Measurements from ENCODE around the gene WAS.
A peak's percentile ranks its signal among the peaks of the same experiment; 100 is the strongest.

Gene WAS

DNA sequence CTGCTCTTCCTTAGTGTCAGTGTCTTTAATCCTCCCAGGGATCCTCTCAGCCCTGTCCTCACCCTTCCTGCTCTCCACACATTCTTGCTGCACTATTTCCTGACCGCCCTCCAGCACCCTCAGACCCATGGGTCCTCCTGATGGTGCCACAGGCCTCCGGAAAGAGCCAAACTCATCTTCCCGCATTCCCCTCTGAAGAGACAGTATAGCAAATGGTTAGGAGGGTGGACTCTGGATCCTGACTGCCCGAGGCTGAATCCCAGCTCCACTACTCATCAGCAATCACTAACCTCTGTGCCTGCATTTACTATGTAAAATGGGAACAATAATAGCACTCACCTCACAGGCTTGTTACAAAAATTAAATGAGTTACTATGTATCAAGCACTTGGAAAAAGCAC lies 19.1 kb downstream of the WAS start:
- no peaks in the 10 kb centered on the region for H3K4me1 ChIP-seq (ENCODE audit: control insufficient read depth, insufficient read depth, low read length)
- H3K27me3 ChIP-seq (ENCODE audit: control insufficient read depth, insufficient read depth, low read length), result no peaks in the 10 kb centered on the region
- no peaks in the 10 kb centered on the region for H3K36me3 ChIP-seq (ENCODE audit: control insufficient read depth, insufficient read depth, low read length)
- no peak overlapping the region for H3K4me3 ChIP-seq (ENCODE audit: low read length)
- no peak overlapping the region for H3K9ac ChIP-seq (ENCODE audit: low read length)
- no peaks in the 10 kb centered on the region for H3K9me3 ChIP-seq (ENCODE audit: control insufficient read depth, low read length)

DNA sequence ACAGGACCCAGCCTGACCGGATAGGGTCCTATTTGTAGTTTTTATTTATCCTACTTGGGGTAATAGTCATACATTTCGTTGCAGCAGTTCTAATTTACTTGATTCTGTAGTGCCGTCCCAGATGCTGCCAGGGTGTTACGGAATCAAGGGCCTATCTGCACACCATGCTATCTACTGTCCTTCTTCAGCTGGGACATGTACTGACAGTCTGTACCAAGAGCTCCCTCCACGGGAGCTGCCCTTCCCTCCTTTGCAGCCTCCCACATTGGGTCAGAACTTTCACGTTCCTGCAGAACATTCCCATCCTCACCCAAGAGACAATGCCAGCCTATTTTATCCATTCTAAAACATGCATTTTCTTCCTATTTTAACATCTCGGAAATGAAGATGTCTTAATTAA lies 19.6 kb downstream of the WAS start:
- Histone ChIP-seq H3K36me3 (ENCODE audit: control insufficient read depth, insufficient read depth, low read length) (no peaks in the 10 kb centered on the region), H3K4me3 (ENCODE audit: low read length) (no peak overlapping the region)

DNA sequence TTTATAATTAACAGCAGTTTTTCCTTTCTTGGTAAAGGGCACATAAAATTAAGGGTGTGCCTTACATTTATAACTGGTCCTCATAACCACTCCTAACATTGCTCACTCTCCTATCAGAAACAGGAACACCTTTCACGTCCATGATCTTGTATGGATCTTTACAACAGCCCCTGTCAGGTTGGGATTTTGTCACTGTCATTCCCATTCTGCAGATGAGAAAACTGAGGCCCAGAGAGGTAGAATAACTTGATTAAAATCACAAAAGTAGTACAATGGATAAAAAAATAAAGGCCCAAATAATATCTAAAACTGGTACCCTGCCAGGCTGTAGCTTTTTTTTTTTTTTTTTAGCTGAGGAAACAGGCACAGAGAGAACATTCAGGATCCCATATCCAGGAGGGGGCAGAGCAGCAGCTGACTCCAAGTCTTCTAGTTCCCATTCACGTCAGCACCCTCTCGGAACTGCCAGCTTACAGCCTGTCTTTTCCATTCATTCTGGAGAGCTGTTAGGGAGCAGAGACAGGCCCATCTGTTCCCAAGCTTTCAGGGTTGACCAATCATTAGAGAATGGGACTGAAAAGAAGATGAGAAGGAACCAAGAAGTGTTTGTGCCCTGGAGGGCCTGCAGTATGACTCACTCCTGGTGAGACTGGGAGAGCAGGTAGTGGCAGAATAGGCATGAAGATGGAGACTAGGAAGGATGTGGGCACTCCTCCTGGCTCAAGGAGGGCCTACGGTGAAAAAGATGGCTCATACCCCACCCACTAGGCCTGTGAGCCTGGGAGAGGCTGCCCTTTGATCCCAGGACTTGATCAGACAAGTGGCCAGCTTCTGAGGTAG lies 20.3 kb downstream of the WAS start:
- Histone ChIP-seq H3K36me3 (ENCODE audit: control insufficient read depth, insufficient read depth, low read length) (no peaks in the 10 kb centered on the region), H3K9ac (ENCODE audit: low read length) (peak overlapping the region; percentile 15), H3K4me1 (ENCODE audit: control insufficient read depth, insufficient read depth, low read length) (no peaks in the 10 kb centered on the region), H3K27me3 (ENCODE audit: control insufficient read depth, insufficient read depth, low read length) (no peaks in the 10 kb centered on the region), H3K9me3 (ENCODE audit: control insufficient read depth, low read length) (no peaks in the 10 kb centered on the region), H3K4me3 (ENCODE audit: low read length) (no peak overlapping the region)

More for the DNA sequence above, 19.6 kb downstream of the WAS start:
- Histone ChIP-seq H3K9me3 (ENCODE audit: control insufficient read depth, low read length) (no peaks in the 10 kb centered on the region), H3K9ac (ENCODE audit: low read length) (no peak overlapping the region), H3K27me3 (ENCODE audit: control insufficient read depth, insufficient read depth, low read length) (no peaks in the 10 kb centered on the region), H3K4me1 (ENCODE audit: control insufficient read depth, insufficient read depth, low read length) (no peaks in the 10 kb centered on the region)

DNA sequence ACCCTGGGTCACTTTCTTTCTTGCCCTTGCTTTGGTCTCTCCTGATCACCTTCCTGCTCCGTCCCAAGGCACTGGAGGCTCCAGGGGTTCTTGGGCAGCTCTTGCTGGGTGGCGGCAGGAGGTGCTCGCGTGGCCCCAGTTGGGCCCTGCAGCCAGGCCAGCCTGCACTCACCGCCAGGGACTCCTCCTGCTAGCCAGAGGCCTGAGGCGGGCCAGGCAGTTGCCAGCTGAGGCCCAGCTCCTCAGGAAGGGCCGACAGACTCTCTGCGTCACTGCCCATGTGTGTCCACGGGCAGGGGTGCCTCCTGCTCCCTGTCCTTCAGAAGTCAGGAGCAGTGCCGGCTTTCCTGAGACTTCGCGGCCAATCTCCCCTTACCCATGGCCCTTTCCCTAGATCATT lies 22.3 kb downstream of the WAS start:
- no peaks in the 10 kb centered on the region for H3K36me3 ChIP-seq (ENCODE audit: control insufficient read depth, insufficient read depth, low read length)
- no peaks in the 10 kb centered on the region for H3K27me3 ChIP-seq (ENCODE audit: control insufficient read depth, insufficient read depth, low read length)
- H3K4me3 ChIP-seq (ENCODE audit: low read length), result no peak overlapping the region
- no peaks in the 10 kb centered on the region for H3K9me3 ChIP-seq (ENCODE audit: control insufficient read depth, low read length)
- no peaks in the 10 kb centered on the region for H3K4me1 ChIP-seq (ENCODE audit: control insufficient read depth, insufficient read depth, low read length)
- no peak overlapping the region for H3K9ac ChIP-seq (ENCODE audit: low read length)

DNA sequence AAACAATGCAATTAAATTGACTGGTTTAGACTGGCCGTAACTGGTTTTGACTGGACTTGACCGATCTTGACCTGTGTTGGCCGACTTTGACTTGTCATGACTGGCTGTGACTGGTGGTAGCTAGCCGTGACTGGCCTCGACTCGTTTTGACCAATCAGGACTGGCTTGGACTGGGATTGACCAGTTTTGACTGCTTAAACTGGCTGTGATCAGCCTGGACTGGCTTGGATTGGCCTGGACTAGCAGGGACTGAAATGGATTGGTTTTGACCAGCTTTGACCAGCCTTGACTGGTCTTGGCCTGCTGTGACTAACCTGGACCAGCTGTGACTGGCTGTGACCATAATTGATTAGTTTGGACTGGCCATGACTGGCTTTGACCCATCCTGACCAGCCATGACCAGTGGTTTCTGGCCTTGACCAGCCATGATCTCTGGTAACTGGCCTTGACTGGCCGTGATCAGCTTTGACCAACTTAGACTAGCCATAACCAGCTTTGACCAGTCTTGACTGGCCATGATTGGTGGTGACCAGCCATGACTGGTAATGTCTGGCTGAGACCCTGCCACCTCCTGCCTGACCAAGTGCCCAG lies 26.0 kb downstream of the WAS start:
- no peak overlapping the region for H3K4me3 ChIP-seq (ENCODE audit: low read length)
- no peaks in the 10 kb centered on the region for H3K27me3 ChIP-seq (ENCODE audit: control insufficient read depth, insufficient read depth, low read length)
- peaks cover 3% of the 10 kb centered on the region for H3K4me1 ChIP-seq (ENCODE audit: control insufficient read depth, insufficient read depth, low read length)
- no peak overlapping the region for H3K9ac ChIP-seq (ENCODE audit: low read length)
- no peaks in the 10 kb centered on the region for H3K36me3 ChIP-seq (ENCODE audit: control insufficient read depth, insufficient read depth, low read length)
- H3K9me3 ChIP-seq (ENCODE audit: control insufficient read depth, low read length), result no peaks in the 10 kb centered on the region

DNA sequence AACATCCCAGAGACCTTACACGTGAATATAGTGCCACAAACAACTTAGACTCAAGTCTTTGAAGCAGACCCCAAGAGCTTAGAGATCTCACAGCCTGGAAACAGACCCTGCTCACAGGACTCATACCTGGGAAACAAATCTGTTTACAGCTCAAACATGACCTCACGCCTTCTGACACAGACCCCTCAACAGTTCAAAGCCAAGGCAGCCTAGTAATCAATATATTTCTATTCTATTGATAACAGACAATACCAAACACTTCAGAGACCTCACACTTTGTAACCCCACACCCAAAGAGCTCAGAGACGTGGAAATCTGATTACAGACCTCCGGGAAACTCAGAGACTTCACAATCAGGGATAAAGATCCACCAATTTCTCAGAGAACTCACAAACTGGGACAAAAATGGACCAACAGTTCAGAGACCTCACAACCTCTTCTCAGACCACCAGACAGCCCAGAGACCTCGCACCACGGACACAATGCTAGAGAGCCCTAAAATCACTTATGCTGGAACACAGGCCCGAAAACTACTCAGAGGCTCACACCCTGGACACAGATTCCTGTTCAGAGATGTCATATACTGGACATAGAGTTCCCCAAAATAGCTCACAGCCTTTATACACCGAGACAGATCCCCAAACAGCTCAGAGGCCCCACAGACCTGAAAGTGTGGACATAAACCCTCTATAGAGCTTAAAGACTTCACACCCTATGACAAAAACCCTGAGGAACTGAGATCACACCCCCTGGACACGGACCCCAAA lies 27.7 kb downstream of the WAS start:
- H3K9ac ChIP-seq (ENCODE audit: low read length), result no peak overlapping the region
- H3K36me3 ChIP-seq (ENCODE audit: control insufficient read depth, insufficient read depth, low read length), result no peaks in the 10 kb centered on the region
- H3K27me3 ChIP-seq (ENCODE audit: control insufficient read depth, insufficient read depth, low read length), result no peaks in the 10 kb centered on the region
- peaks cover 3% of the 10 kb centered on the region for H3K4me1 ChIP-seq (ENCODE audit: control insufficient read depth, insufficient read depth, low read length)
- H3K4me3 ChIP-seq (ENCODE audit: low read length), result no peak overlapping the region
- no peaks in the 10 kb centered on the region for H3K9me3 ChIP-seq (ENCODE audit: control insufficient read depth, low read length)

DNA sequence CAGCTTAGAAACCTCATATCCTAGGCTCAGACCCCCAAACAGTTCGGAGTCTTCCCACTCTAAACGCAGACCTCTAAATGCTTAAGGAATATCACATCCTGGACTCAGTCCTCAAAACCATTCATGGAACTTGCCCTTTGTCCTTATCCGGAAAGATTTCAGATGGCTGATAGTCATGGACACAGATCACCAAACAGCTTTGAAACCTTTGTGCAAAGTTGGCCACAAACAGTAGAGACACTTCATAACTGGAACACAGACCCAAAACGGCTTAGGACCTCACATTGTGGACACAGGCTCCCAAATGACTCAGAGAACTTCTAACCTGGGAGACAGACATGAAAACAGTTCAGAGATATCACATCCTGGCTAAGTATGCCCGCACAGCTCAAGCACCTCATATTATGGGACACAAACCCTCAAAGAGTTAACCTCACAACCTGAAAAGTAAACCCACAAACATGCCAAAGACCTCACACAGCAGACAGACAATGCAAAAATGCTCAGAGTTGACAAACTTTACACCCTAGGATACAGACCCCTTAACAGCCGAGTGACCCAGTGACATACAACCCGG lies 28.4 kb downstream of the WAS start:
- Histone ChIP-seq H3K9ac (ENCODE audit: low read length) (no peak overlapping the region), H3K9me3 (ENCODE audit: control insufficient read depth, low read length) (no peaks in the 10 kb centered on the region), H3K36me3 (ENCODE audit: control insufficient read depth, insufficient read depth, low read length) (no peaks in the 10 kb centered on the region), H3K4me1 (ENCODE audit: control insufficient read depth, insufficient read depth, low read length) (peaks cover 3% of the 10 kb centered on the region), H3K27me3 (ENCODE audit: control insufficient read depth, insufficient read depth, low read length) (no peaks in the 10 kb centered on the region), H3K4me3 (ENCODE audit: low read length) (no peak overlapping the region)

DNA sequence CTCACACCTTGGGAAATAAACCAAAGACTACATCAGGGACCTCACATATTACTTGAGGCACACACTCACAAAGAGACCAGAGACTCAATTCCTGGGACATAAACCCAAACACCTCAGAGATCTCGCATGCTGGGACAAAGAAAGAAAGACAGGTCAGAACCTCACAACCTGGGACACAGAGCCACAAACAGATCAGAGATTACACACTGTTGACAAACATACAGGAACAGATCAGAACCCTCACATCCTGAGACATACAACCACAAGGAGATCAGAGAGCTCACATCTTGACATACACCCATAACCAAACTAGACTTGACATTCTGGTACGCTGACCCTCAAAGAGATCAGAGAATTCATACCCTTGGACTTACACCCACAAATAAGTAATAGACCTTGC lies 30.2 kb downstream of the WAS start:
- peaks cover 3% of the 10 kb centered on the region for H3K4me1 ChIP-seq (ENCODE audit: control insufficient read depth, insufficient read depth, low read length)
- no peaks in the 10 kb centered on the region for H3K9me3 ChIP-seq (ENCODE audit: control insufficient read depth, low read length)
- H3K9ac ChIP-seq (ENCODE audit: low read length), result no peak overlapping the region
- no peak overlapping the region for H3K4me3 ChIP-seq (ENCODE audit: low read length)
- H3K27me3 ChIP-seq (ENCODE audit: control insufficient read depth, insufficient read depth, low read length), result no peaks in the 10 kb centered on the region
- H3K36me3 ChIP-seq (ENCODE audit: control insufficient read depth, insufficient read depth, low read length), result no peaks in the 10 kb centered on the region

DNA sequence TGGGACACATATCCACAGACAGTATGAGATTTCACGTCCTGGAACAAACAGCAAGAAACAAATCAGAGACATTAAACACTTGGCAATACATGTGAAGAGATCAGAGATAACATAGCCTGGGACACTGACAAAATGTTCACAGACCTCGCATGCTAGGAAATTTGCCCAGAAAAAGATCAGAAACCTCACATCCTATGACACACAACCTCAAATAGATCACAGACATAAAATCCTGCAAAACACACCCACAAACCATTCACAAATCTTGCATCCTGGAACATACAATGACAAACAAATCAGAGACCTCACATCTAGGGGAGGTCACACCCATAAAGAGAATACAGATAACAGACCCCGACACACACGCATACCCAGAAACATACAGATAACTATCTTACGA lies 31.0 kb downstream of the WAS start:
- Histone ChIP-seq H3K36me3 (ENCODE audit: control insufficient read depth, insufficient read depth, low read length) (no peaks in the 10 kb centered on the region), H3K4me1 (ENCODE audit: control insufficient read depth, insufficient read depth, low read length) (peaks cover 3% of the 10 kb centered on the region), H3K4me3 (ENCODE audit: low read length) (no peak overlapping the region), H3K27me3 (ENCODE audit: control insufficient read depth, insufficient read depth, low read length) (no peaks in the 10 kb centered on the region), H3K9ac (ENCODE audit: low read length) (no peak overlapping the region), H3K9me3 (ENCODE audit: control insufficient read depth, low read length) (no peaks in the 10 kb centered on the region)

DNA sequence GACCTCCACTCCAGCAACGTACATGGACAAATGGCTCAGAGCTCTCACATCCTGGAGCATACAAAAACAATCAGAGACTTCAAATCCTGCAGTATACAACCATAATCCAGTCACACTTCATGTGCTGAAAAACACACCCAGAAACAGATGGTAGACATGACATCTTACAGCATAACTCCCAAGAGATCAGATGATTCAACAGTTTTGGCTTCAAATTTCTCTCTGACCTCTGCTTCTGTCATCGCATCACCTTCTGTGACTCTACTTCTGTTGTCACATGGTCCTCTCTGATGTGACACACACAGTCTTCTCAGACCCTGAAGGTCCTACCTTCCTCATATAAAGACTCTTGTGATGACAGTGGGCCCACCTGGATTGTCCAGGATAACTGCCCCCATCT lies 31.5 kb downstream of the WAS start:
- H3K4me3 ChIP-seq (ENCODE audit: low read length), result no peak overlapping the region
- no peak overlapping the region for H3K9ac ChIP-seq (ENCODE audit: low read length)

DNA sequence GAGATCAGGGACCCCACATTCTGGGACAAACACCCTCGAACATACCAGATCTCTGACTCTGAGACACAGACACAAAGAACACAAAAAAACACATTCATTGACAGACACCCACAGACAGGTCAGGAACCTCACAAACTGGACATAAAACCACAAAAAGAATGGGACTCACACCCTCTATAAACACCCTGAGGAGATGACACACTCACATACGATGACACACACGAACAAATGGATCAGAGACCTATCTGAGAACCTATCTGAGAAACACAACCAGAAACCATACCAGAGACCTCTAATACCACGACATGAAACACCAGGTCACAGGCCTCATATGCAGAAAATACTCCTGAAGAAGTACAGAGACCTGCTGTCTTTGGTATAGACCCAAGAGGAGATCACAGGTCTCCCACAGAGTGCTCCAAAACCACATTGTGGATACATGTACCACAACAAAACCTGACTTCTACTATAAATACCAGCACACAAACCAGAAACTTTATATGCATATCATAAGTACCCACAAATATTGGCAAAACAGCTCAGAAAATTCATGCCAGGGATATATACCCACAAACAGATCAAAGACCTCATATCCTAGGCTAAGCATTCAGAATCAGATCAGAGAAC lies 32.4 kb downstream of the WAS start:
- Histone ChIP-seq H3K27me3 (ENCODE audit: control insufficient read depth, insufficient read depth, low read length) (no peaks in the 10 kb centered on the region), H3K4me1 (ENCODE audit: control insufficient read depth, insufficient read depth, low read length) (peaks cover 3% of the 10 kb centered on the region), H3K9me3 (ENCODE audit: control insufficient read depth, low read length) (no peaks in the 10 kb centered on the region), H3K9ac (ENCODE audit: low read length) (no peak overlapping the region), H3K4me3 (ENCODE audit: low read length) (no peak overlapping the region), H3K36me3 (ENCODE audit: control insufficient read depth, insufficient read depth, low read length) (no peaks in the 10 kb centered on the region)

More for the DNA sequence above, 31.5 kb downstream of the WAS start:
- Histone ChIP-seq H3K4me1 (ENCODE audit: control insufficient read depth, insufficient read depth, low read length) (peaks cover 3% of the 10 kb centered on the region), H3K27me3 (ENCODE audit: control insufficient read depth, insufficient read depth, low read length) (no peaks in the 10 kb centered on the region), H3K9me3 (ENCODE audit: control insufficient read depth, low read length) (no peaks in the 10 kb centered on the region), H3K36me3 (ENCODE audit: control insufficient read depth, insufficient read depth, low read length) (no peaks in the 10 kb centered on the region)

All from mucosa of stomach (tissue), 1 donor.